HepG2 (cell line): Measurements from ENCODE around the gene PIK3C3.

Source experiments
- EP300 ChIP-seq, 3 experiments: sonication (generic) in 1 of 3; formaldehyde crosslinking in 1 of 3; IDR thresholded peaks; 2 replicates each; pipeline versions ENCODE4 v1.5.1 to v1.6.1; 2011 to 2020; ENCODE audit warnings: low read depth in 2 of 3, low read length in 2 of 3, borderline replicate concordance in 1 of 3, improper control_type of control experiment in 1 of 3, mild to moderate bottlenecking in 1 of 3, missing genetic modification reagents in 1 of 3, moderate library complexity in 1 of 3
- NBN ChIP-seq: fragments of 450-650 bp; conservative IDR thresholded peaks from 2 replicates; pipeline ENCODE4 v1.6.1; 2017
- RNF2 ChIP-seq: fragments of 450-650 bp; conservative IDR thresholded peaks from 2 replicates; pipeline ENCODE4 v1.6.1; 2016; ENCODE audit warnings: low read depth

- TF ChIP-seq RNF2 (no peak), EP300 (IDR thresholded peaks at IDR 0.05; ENCODE audit: low read depth in 2 of 2, low read length in 2 of 2) (no peak), EP300 (CRISPR knock-in tag; IDR thresholded peaks at IDR 0.05; ENCODE audit: borderline replicate concordance) (no peak), NBN (no peak)
These were observed 171.6 kb downstream of the PIK3C3 start for GRCh38 chr18:42126586-42126985.
